Thyroid gland (tissue), 4 donors: ENCODE measurements around the gene CEMIP2. TPM values are rescaled to one million over a fixed set of nuclear protein-coding genes. Genes with fewer than 3 reads are reported as not detected.

Source experiments
- DNase-seq, 2 donors: peaks; one replicate each; pipeline ENCODE4 v3.0.0-alpha.2; 2019
- H3K27ac ChIP-seq, 3 donors: fragments of 200-600 bp; sonication (generic); 1 replicate in 2 of 3; 2 replicates in 1 of 3; pipeline ENCODE4 v1.5.1; 2016 to 2019; ENCODE audit warnings: mild to moderate bottlenecking in 1 of 3, moderate library complexity in 1 of 3
- H3K27me3 ChIP-seq: fragments of 200-600 bp; sonication (generic); one replicate; pipeline ENCODE4 v1.5.1; 2019
- H3K36me3 ChIP-seq, 2 donors: fragments of 200-600 bp; sonication (generic); one replicate each; pipeline ENCODE4 v1.5.1; 2016 to 2019
- H3K4me1 ChIP-seq, 2 donors: fragments of 200-600 bp; sonication (generic); one replicate each; pipeline ENCODE4 v1.5.1; 2017 to 2019
- H3K4me3 ChIP-seq, 3 donors: fragments of 200-600 bp; sonication (generic); replicated peaks in 1 of 3; 1 replicate in 2 of 3; 2 replicates in 1 of 3; pipeline ENCODE4 v1.5.1; 2016; ENCODE audit warnings: mild to moderate bottlenecking in 1 of 3
- H3K9me3 ChIP-seq: fragments of 200-600 bp; sonication (generic); one replicate; pipeline ENCODE4 v1.5.1; 2017
- POLR2A ChIP-seq, 2 donors: fragments of 450-650 bp; IDR thresholded peaks; one replicate each; pipeline ENCODE4 v1.6.1; 2017; ENCODE audit warnings: antibody characterized with exemption in 2 of 2, mild to moderate bottlenecking in 2 of 2, moderate library complexity in 1 of 2
- WGBS, 2 donors: methylation state at CpG; one replicate each; pipeline ENCODE4 v1.1.5; 2017; 5-methylcytosine and 5-hydroxymethylcytosine counted together
- intact Hi-C: fragments of 100-400 bp; cut with DNase I; formaldehyde crosslinking; loops from one replicate; pipeline ENCODE4 v1.15.1; 2023
- total RNA-seq, 4 donors: library from RNA; depleted of rRNA; stranded (reverse); fragments of >200 nt; gene quantifications; one replicate each; pipeline ENCODE4 v1.2.3, GENCODE V29; 2016
- TF ChIP-seq, protein P1 (sequence below), 6 experiments: fragments of 200-600 bp in 3 of 6; fragments of 450-650 bp in 3 of 6; sonication (generic) in 3 of 6; IDR thresholded peaks; one replicate each; pipeline ENCODE4 v1.5.1; 2016 to 2019; ENCODE audit warnings: antibody characterized with exemption in 6 of 6, mild to moderate bottlenecking in 2 of 6, inconsistent platforms in 1 of 6, moderate library complexity in 1 of 6

Gene CEMIP2
- total RNA-seq, 4 donors from 2014 or later = 29.6 to 111 (median 34.0) TPM

- no peaks in the 10 kb centered on the region for H3K36me3 ChIP-seq
- H3K4me1 ChIP-seq = peaks cover 48 to 62% of the 10 kb centered on the region in 2 donors
- intact Hi-C loops = no loop called here
- H3K4me3 ChIP-seq = no peak overlapping the region
- no peaks in the 10 kb centered on the region for H3K9me3 ChIP-seq
- H3K27me3 ChIP-seq = no peaks in the 10 kb centered on the region
- no peak for DNase-seq
- WGBS, 2 donors = 43 to 52% methylated on average over 3 of the region's 3 CpGs
- H3K27ac ChIP-seq = peak overlapping the region; percentile 90 to 95 (median 92)
- TF ChIP-seq, protein P1, sequence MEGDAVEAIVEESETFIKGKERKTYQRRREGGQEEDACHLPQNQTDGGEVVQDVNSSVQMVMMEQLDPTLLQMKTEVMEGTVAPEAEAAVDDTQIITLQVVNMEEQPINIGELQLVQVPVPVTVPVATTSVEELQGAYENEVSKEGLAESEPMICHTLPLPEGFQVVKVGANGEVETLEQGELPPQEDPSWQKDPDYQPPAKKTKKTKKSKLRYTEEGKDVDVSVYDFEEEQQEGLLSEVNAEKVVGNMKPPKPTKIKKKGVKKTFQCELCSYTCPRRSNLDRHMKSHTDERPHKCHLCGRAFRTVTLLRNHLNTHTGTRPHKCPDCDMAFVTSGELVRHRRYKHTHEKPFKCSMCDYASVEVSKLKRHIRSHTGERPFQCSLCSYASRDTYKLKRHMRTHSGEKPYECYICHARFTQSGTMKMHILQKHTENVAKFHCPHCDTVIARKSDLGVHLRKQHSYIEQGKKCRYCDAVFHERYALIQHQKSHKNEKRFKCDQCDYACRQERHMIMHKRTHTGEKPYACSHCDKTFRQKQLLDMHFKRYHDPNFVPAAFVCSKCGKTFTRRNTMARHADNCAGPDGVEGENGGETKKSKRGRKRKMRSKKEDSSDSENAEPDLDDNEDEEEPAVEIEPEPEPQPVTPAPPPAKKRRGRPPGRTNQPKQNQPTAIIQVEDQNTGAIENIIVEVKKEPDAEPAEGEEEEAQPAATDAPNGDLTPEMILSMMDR (IDR thresholded peaks at IDR 0.05) = no peak
- no peak for TF ChIP-seq POLR2A (IDR thresholded peaks at IDR 0.05)
Observed at GRCh38 chr9:71678999-71679398, 89.3 kb downstream of the CEMIP2 start.

- intact Hi-C loops = no loop called here
- H3K36me3 ChIP-seq = no peaks in the 10 kb centered on the region
- WGBS, 2 donors = 94 to 96% methylated on average over 1 of the region's 1 CpG
- no peaks in the 10 kb centered on the region for H3K9me3 ChIP-seq
- H3K4me3 ChIP-seq = no peak overlapping the region
- H3K27ac ChIP-seq = peak overlapping the region; percentile 90 to 95 (median 92)
- no peak for DNase-seq
- H3K27me3 ChIP-seq = no peaks in the 10 kb centered on the region
- TF ChIP-seq POLR2A (IDR thresholded peaks at IDR 0.05) = no peak
- TF ChIP-seq, protein P1 (IDR thresholded peaks at IDR 0.05) = no peak
- H3K4me1 ChIP-seq = peaks cover 46 to 57% of the 10 kb centered on the region in 2 donors
Observed at GRCh38 chr9:71677209-71677608, 91.1 kb downstream of the CEMIP2 start.

DNA sequence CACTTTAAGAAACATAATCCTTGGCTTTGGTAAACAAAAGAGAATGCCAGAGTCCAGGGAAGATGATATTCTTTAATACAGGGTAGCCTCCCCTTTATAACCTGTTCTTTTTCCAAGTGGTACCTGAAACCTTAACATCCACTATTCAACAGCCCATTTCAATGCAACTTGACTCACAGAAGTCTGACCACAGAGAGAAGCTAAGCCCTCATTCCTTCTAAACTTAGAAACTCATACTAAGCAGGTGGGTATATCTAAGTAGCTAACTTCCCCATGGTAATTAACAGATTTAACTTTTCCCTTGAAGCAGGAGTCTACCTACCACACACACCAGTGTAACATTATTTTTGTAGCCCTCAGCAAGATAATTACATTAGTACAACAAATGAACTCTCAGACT, 91.9 kb downstream of the CEMIP2 start:
- peaks cover 41 to 52% of the 10 kb centered on the region in 2 donors for H3K4me1 ChIP-seq
- H3K4me3 ChIP-seq = no peak overlapping the region
- intact Hi-C loops = no loop called here
- no peaks in the 10 kb centered on the region for H3K36me3 ChIP-seq
- peak overlapping the region; percentile 90 to 95 (median 92) for H3K27ac ChIP-seq
- no peak for DNase-seq
- H3K9me3 ChIP-seq = no peaks in the 10 kb centered on the region
- no peaks in the 10 kb centered on the region for H3K27me3 ChIP-seq
- TF ChIP-seq, protein P1 (IDR thresholded peaks at IDR 0.05) = no peak
- no peak for TF ChIP-seq POLR2A (IDR thresholded peaks at IDR 0.05)

GRCh38 chr9:71675857-71676165, 92.5 kb downstream of the CEMIP2 start:
- Histone ChIP-seq H3K27me3 (no peaks in the 10 kb centered on the region), H3K27ac (peak overlapping the region in 2 of 3 donors; percentile 92 to 95), H3K36me3 (no peaks in the 10 kb centered on the region), H3K4me1 (peaks cover 41 to 47% of the 10 kb centered on the region in 2 donors), H3K9me3 (no peaks in the 10 kb centered on the region), H3K4me3 (no peak overlapping the region)
- no peak for DNase-seq
- intact Hi-C loops = no loop called here
- 63 to 81% methylated on average over 1 of the region's 1 CpG for WGBS, 2 donors
- no peak for TF ChIP-seq POLR2A (IDR thresholded peaks at IDR 0.05)
- TF ChIP-seq, protein P1 (IDR thresholded peaks at IDR 0.05) = no peak

DNA sequence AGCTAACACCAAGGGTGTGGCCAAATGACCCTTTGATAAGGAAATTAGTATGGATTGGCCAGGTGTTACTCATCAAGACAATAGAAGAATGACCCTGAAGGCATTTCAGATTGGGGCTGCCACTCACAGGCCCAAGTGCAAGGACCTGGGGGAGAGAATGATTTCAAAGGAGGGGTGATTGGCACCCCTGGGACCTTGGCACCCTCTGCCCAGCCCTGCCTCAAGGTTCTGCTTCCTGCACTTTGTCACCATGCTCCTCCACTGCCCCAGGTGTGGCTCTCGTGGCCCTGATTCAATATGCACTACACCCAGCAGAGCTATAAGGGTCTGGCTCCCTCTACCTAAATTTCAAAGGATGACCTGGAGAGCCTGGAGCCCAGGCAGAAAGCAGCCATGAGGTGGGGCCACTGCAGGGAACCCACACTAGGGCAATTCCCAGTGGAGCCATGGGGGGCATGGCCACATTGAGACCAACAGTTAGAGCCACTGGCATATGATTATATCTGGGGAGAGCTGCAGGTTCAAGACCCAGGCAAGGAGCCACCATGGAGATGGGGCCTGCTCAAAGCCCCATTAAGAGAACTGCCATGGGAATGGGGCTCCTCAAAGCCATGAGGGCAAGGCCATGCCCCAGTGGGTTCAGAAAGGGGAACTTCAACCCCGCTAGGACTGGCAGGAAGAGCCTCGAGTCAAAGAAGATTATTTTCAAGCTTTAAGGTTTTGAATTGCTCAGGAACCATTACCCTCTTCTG, 93.0 kb downstream of the CEMIP2 start:
- Histone ChIP-seq H3K9me3 (no peaks in the 10 kb centered on the region), H3K27ac (peak overlapping the region in 2 of 3 donors; percentile 92 to 95), H3K4me3 (no peak overlapping the region), H3K36me3 (no peaks in the 10 kb centered on the region), H3K4me1 (peaks cover 37 to 42% of the 10 kb centered on the region in 2 donors), H3K27me3 (no peaks in the 10 kb centered on the region)
- TF ChIP-seq, protein P1 (IDR thresholded peaks at IDR 0.05) = no peak
- TF ChIP-seq POLR2A (IDR thresholded peaks at IDR 0.05) = no peak
- 27 to 65% methylated on average over 2 to 3 of the region's 3 CpGs for WGBS, 2 donors
- intact Hi-C loops = no loop called here
- no peak for DNase-seq
